ENCODE results near the gene CUX1.

DNA sequence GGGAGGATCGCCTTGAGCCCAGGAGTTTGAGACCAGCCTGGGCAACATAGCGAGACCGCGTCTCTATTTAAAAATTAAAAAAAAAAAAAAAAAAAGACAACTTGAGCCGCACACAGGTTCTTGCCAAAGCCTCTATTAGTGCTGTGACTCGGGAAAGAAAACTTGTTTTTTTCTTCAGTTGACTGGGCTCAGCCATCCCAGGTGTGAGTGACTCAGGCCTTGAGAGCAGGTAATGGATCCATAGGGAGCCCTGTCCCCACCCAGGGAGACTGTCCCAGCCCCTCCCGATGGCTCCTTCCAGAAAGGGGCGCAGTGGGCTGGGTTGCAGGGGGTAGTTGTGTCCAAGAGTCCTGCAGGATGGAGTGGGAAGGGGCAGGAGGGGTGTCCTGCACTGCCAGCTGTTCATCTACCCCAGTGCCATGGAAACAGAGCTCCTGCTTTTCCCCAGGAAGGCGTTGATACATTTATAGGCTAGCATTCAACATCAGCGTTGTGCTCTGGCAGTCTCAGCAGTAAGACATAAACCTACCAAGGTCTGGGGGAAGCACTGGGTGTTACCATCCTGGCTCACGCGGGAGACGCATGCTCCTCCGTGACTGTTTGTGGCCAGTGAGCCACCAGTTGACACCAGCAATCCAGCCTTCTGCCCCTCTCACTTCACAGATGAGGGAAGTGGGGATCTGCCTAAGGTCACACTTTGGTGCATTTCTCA lies 126.6 kb downstream of the CUX1 start:
- TF ChIP-seq, protein P1, sequence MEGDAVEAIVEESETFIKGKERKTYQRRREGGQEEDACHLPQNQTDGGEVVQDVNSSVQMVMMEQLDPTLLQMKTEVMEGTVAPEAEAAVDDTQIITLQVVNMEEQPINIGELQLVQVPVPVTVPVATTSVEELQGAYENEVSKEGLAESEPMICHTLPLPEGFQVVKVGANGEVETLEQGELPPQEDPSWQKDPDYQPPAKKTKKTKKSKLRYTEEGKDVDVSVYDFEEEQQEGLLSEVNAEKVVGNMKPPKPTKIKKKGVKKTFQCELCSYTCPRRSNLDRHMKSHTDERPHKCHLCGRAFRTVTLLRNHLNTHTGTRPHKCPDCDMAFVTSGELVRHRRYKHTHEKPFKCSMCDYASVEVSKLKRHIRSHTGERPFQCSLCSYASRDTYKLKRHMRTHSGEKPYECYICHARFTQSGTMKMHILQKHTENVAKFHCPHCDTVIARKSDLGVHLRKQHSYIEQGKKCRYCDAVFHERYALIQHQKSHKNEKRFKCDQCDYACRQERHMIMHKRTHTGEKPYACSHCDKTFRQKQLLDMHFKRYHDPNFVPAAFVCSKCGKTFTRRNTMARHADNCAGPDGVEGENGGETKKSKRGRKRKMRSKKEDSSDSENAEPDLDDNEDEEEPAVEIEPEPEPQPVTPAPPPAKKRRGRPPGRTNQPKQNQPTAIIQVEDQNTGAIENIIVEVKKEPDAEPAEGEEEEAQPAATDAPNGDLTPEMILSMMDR (IDR thresholded peaks at IDR 0.05; ENCODE audit: borderline replicate concordance, extremely low read depth, low read length, poor library complexity, severe bottlenecking): no peak
- TF ChIP-seq EZH2 (IDR thresholded peaks at IDR 0.05; ENCODE audit: borderline replicate concordance, low read depth, low read length, severe bottlenecking): no peak
